Mucosa of stomach (tissue), 1 donor: ENCODE data around the gene DMTF1.
"Not testable (repeated sequence)": the region's sequence is repeated elsewhere in the genome, so short reads cannot be mapped to it uniquely, and the experiment has no call there.

ENCODE experiments used
- H3K27me3 ChIP-seq: one replicate; pipeline ENCODE4 v1.7.0; 2013; ENCODE audit warnings: mild to moderate bottlenecking, low read length; ENCODE audit not compliant: control insufficient read depth, insufficient read depth
- H3K36me3 ChIP-seq: one replicate; pipeline ENCODE4 v1.7.0; 2013; ENCODE audit warnings: low read length; ENCODE audit not compliant: control insufficient read depth, insufficient read depth
- H3K4me1 ChIP-seq: one replicate; pipeline ENCODE4 v1.7.0; 2013; ENCODE audit warnings: mild to moderate bottlenecking, low read length; ENCODE audit not compliant: control insufficient read depth, insufficient read depth
- H3K4me3 ChIP-seq: one replicate; pipeline ENCODE4 v1.7.0; 2013; ENCODE audit warnings: low read length
- H3K9ac ChIP-seq: one replicate; pipeline ENCODE4 v1.7.0; 2013; ENCODE audit warnings: mild to moderate bottlenecking, low read length, moderate library complexity
- H3K9me3 ChIP-seq: one replicate; pipeline ENCODE4 v1.7.0; 2013; ENCODE audit warnings: mild to moderate bottlenecking, low read length, moderate library complexity; ENCODE audit not compliant: control insufficient read depth
- donor health status: Pancreatic carcinoma.

DMTF1 gene

DNA sequence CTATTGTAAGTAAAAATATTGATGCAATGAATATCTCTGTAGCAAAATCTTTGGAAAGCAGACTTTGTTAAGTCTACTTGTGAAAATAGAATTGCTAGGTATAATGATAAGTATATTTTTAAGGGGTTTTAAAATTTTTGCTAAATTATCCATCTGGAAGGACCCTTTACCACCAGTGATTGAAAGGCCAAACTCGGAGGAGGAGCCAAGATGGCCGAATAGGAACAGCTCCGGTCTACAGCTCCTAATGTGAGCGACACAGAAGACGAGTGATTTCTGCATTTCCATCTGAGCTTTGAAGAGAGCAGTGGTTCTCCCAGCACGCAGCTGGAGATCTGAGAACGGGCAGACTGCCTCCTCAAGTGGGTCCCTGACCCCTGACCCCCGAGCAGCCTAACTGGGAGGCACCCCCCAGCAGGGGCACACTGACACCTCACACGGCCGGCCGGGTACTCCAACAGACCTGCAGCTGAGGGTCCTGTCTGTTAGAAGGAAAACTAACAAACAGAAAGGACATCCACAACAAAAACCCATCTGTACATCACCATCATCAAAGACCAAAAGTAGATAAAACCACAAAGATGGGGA, 86.3 kb downstream of the DMTF1 start:
- H3K9ac ChIP-seq, H3K4me1 ChIP-seq, H3K36me3 ChIP-seq, H3K27me3 ChIP-seq, H3K4me3 ChIP-seq, H3K9me3 ChIP-seq: not testable (repeated sequence)

DNA sequence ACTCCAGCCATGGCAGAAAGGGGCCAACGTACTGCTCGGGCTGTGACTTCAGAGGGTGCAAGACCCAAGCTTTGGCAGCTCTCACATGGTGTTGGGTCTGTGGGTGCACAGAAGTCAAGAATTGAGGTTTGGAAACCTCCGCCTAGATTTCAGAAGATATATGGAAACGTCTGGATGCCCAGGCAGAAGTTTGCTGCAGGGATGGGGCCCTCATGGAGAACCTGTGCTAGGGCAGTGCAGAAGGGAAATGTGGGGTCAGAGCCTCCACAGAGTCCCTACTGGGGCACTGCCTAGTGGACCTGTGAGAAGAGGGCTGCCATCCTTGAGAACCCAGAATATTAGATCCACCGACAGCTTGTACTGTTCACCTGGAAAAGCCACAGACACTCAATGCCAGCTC, 93.4 kb downstream of the DMTF1 start:
- H3K36me3 ChIP-seq, H3K27me3 ChIP-seq, H3K9me3 ChIP-seq, H3K4me3 ChIP-seq, H3K4me1 ChIP-seq, H3K9ac ChIP-seq: not testable (repeated sequence)
